Esophagus (tissue), 2 donors: ENCODE data around the gene SNRPE. TPM values are rescaled to one million over a fixed set of nuclear protein-coding genes. Genes with fewer than 3 reads are reported as not detected.
"Not testable (repeated sequence)": the region's sequence is repeated elsewhere in the genome, so short reads cannot be mapped to it uniquely, and the experiment has no call there.

Experiments
- H3K27ac ChIP-seq, 2 donors: one replicate each; pipeline ENCODE4 v1.5.1; 2013; ENCODE audit warnings: low read depth in 2 of 2, mild to moderate bottlenecking in 2 of 2, inconsistent platforms in 1 of 2, low read length in 1 of 2, moderate library complexity in 1 of 2
- H3K27me3 ChIP-seq, 2 donors: one replicate each; pipeline ENCODE4 v1.6.1; 2013; ENCODE audit warnings: low read length in 2 of 2, control low read depth in 1 of 2, mild to moderate bottlenecking in 1 of 2; ENCODE audit not compliant: insufficient read depth in 2 of 2, control insufficient read depth in 1 of 2
- H3K36me3 ChIP-seq, 2 donors: one replicate each; pipeline ENCODE4 v1.6.1; 2013; ENCODE audit warnings: low read length in 1 of 2; ENCODE audit not compliant: control insufficient read depth in 2 of 2, insufficient read depth in 2 of 2
- H3K4me1 ChIP-seq, 2 donors: one replicate each; pipeline ENCODE4 v1.6.1; 2013; ENCODE audit warnings: low read length in 1 of 2; ENCODE audit not compliant: control insufficient read depth in 2 of 2, insufficient read depth in 2 of 2
- H3K4me3 ChIP-seq, 2 donors: one replicate each; pipeline ENCODE4 v1.5.1; 2013; ENCODE audit warnings: low read length in 2 of 2, mild to moderate bottlenecking in 2 of 2, low read depth in 1 of 2, moderate library complexity in 1 of 2
- H3K9me3 ChIP-seq, 2 donors: one replicate each; pipeline ENCODE4 v1.6.1; 2013; ENCODE audit warnings: mild to moderate bottlenecking in 2 of 2, low read depth in 1 of 2, low read length in 1 of 2, moderate library complexity in 1 of 2; ENCODE audit not compliant: control insufficient read depth in 2 of 2, insufficient read depth in 1 of 2
- WGBS, 2 donors: extraction: QIAGEN DNeasy Blood & Tissue Kit; methylation state at CpG; one replicate each; pipeline ENCODE4 v1.1.7; 2013; 5-methylcytosine and 5-hydroxymethylcytosine counted together
- polyA plus RNA-seq, 2 donors: library from polyadenylated mRNA; stranded (reverse); fragments of 200-250 nt; gene quantifications; one replicate each; pipeline ENCODE4 v1.2.3, GENCODE V29; 2013
- donor health status: healthy with polysubstance abuse.
- donor health status: Bipolar disorder and iron deficiency.

SNRPE gene
- 10 to 100 TPM; 47.8 to 95.1 TPM for polyA plus RNA-seq

GRCh38 chr1:203861379-203862184, at the start of gene SNRPE:
Gene SNRPE (plus strand): TSS chr1:203861599. CDS start chr1:203861660, 61 bp downstream.
- Histone ChIP-seq H3K4me3 (peak within 1 kb of the TSS; percentile 91 to 99), H3K4me1 (no peaks in the 10 kb centered on the region), H3K9me3 (no peaks in the 10 kb centered on the region), H3K27ac (peak within 1 kb of the TSS; percentile 73 to 88), H3K27me3 (no peaks in the 10 kb centered on the region), H3K36me3 (peaks cover 5 to 10% of the 10 kb centered on the region in 2 donors)
- 0% methylated on average over 48 of the region's 48 CpGs for WGBS, 2 donors

DNA sequence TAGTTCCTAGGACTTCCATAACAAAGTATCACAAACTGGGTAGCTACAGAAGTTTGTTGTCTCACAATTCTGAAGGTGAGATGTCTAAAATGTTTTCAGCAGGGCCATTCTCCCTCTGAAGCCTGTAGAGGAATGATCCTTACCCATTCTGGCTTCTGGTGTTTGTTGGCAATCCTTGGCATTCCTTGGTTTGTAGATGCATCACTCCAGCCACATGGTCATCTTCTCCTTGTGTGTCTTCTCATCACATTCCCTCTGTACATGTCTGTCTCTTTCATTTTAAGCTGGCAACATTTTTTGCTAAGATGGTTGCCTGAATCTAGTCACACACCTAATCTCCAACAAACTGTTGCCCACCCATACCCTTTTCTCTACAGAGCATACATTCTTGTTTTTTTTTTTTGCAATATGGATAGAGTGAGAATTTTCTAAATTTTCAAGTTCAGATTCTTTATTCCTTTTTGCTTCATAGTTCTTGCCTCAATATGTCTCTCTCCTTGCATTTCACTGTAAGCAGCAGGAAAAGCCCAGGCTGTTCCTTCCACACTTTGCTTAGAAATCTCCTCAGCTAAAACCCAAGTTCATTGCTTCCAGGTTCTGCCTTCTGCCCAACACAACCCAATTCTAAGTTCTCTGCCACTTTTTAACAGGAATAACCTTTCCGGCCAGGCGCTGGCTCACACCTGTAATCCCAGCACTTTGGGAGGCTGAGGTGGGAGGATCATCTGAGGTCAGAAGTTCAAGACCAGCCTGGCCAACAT, 47.6 kb upstream of the SNRPE start:
- Histone ChIP-seq H3K4me1 (no peaks in the 10 kb centered on the region), H3K9me3 (no peaks in the 10 kb centered on the region), H3K4me3 (no peak overlapping the region), H3K36me3 (peaks cover 0 to 4% of the 10 kb centered on the region in 2 donors), H3K27me3 (no peaks in the 10 kb centered on the region), H3K27ac (no peak overlapping the region)
- 96 to 98% methylated on average over 2 of the region's 2 CpGs for WGBS, 2 donors

DNA sequence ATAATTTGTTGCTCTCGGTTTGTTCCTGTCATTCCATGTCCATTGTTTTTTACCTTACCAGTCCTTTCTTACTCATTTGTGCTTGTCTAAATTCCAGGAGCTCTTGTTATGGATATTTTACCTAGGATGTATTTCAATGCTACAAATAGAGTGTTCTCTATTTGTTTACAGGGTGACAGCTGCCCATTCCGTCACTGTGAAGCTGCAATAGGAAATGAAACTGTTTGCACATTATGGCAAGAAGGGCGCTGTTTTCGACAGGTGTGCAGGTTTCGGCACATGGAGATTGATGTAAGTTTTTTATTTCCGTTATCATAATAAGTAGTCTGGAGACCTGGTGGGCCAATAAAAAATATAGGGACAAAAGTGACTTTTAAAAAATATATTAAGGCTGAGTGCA, 43.0 kb upstream of the SNRPE start:
- H3K4me3 ChIP-seq = no peak overlapping the region
- peaks cover 8 to 29% of the 10 kb centered on the region in 2 donors for H3K36me3 ChIP-seq
- no peaks in the 10 kb centered on the region for H3K27me3 ChIP-seq
- H3K27ac ChIP-seq = no peak overlapping the region
- no peaks in the 10 kb centered on the region for H3K9me3 ChIP-seq
- 93 to 94% methylated on average over 6 of the region's 6 CpGs for WGBS, 2 donors
- H3K4me1 ChIP-seq = peaks cover 0 to 2% of the 10 kb centered on the region in 2 donors

DNA sequence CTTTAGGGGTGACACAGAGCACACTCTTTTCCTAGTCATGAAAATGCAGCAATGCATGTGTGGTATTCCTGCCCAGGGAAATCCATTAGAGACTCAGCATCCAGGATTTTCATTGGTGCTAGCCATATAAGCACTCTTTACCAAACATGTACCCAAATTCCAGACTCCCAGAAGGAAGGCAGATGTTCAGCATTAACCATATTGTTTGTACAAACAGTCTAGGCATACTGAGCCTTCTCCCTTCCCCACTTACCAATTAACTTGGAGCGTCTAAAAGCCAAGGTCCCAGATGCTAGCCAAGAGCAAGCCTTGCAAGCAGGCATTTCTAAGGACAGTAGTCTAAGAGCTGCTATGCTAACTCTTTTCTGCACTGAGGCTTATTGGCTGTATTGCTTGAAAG, 38.1 kb upstream of the SNRPE start:
- WGBS, 2 donors = 85 to 90% methylated on average over 1 of the region's 1 CpG
- Histone ChIP-seq H3K4me1 (peaks cover 0 to 2% of the 10 kb centered on the region in 2 donors), H3K9me3 (no peaks in the 10 kb centered on the region), H3K27ac (no peak overlapping the region), H3K27me3 (no peaks in the 10 kb centered on the region), H3K36me3 (peaks cover 8 to 29% of the 10 kb centered on the region in 2 donors), H3K4me3 (no peak overlapping the region)

- Histone ChIP-seq H3K36me3 (peaks cover 5 to 14% of the 10 kb centered on the region in 2 donors), H3K27me3 (no peaks in the 10 kb centered on the region), H3K4me3 (no peak overlapping the region), H3K4me1 (peaks cover 0 to 2% of the 10 kb centered on the region in 2 donors), H3K27ac (no peak overlapping the region), H3K9me3 (no peaks in the 10 kb centered on the region)
- WGBS, 2 donors = 89 to 91% methylated on average over 2 of the region's 2 CpGs
These were observed 35.2 kb upstream of the SNRPE start for GRCh38 chr1:203826175-203826574.

- Histone ChIP-seq H3K27me3 (no peaks in the 10 kb centered on the region), H3K36me3 (peaks cover 0 to 10% of the 10 kb centered on the region in 2 donors), H3K9me3 (no peaks in the 10 kb centered on the region), H3K4me1 (no peaks in the 10 kb centered on the region), H3K4me3 (no peak overlapping the region), H3K27ac (no peak overlapping the region)
- 88 to 90% methylated on average over 5 of the region's 5 CpGs for WGBS, 2 donors
These were observed 33.4 kb upstream of the SNRPE start for GRCh38 chr1:203828002-203828401.

- Histone ChIP-seq H3K36me3 (peaks cover 0 to 10% of the 10 kb centered on the region in 2 donors), H3K4me1 (no peaks in the 10 kb centered on the region), H3K27ac (no peak overlapping the region), H3K9me3 (no peaks in the 10 kb centered on the region), H3K4me3 (no peak overlapping the region), H3K27me3 (no peaks in the 10 kb centered on the region)
- WGBS, 2 donors = 38 to 50% methylated on average over 1 of the region's 1 CpG
These were observed 32.9 kb upstream of the SNRPE start for GRCh38 chr1:203828503-203828902.

DNA sequence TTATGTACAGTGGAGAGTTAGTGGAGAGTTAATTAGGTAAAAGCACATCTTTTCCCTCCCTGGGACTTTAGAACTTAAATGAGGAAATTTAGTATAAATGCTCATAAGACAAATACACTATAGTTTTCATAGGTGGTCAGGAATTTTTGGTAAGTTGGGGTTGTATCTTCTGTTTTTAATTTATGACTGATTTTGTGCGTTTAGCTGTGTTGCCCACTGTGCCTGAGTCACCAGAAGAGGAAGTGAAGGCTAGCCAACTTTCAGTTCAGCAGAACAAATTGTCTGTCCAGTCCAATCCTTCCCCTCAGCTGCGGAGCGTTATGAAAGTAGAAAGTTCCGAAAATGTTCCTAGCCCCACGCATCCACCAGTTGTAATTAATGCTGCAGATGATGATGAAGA, 32.2 kb upstream of the SNRPE start:
- H3K4me3 ChIP-seq, H3K9me3 ChIP-seq, H3K4me1 ChIP-seq, H3K27me3 ChIP-seq, H3K36me3 ChIP-seq, H3K27ac ChIP-seq: not testable (repeated sequence)
- WGBS, 2 donors = 72 to 85% methylated on average over 5 of the region's 5 CpGs

DNA sequence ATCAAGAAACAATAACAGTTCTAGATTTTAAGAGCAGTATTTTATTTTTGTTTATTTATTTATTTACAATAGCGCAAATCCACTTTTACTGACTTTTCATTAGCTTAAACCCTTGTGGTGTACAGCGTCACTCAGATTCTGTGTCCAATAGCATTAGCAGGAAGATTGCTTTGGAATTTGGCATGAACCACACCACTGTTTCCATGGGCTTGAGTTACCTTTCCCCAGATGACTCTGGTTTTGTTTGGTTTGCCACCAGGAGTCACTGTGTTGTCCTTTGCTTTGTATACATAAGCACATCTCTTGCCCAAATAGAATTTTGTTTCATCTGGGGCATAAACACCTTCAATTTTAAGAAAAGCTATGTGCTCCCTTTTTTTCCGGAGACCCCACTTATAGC, 25.9 kb upstream of the SNRPE start:
- WGBS, 2 donors = 94 to 99% methylated on average over 3 of the region's 3 CpGs

More for the DNA sequence above, 25.9 kb upstream of the SNRPE start:
- H3K9me3 ChIP-seq = no peaks in the 10 kb centered on the region
- H3K27me3 ChIP-seq = no peaks in the 10 kb centered on the region
- H3K27ac ChIP-seq = no peak overlapping the region
- H3K4me1 ChIP-seq = no peaks in the 10 kb centered on the region
- peaks cover 3 to 8% of the 10 kb centered on the region in 2 donors for H3K36me3 ChIP-seq
- no peak overlapping the region for H3K4me3 ChIP-seq
